Measurements from ENCODE around the gene MYT1.

Gene MYT1

DNA sequence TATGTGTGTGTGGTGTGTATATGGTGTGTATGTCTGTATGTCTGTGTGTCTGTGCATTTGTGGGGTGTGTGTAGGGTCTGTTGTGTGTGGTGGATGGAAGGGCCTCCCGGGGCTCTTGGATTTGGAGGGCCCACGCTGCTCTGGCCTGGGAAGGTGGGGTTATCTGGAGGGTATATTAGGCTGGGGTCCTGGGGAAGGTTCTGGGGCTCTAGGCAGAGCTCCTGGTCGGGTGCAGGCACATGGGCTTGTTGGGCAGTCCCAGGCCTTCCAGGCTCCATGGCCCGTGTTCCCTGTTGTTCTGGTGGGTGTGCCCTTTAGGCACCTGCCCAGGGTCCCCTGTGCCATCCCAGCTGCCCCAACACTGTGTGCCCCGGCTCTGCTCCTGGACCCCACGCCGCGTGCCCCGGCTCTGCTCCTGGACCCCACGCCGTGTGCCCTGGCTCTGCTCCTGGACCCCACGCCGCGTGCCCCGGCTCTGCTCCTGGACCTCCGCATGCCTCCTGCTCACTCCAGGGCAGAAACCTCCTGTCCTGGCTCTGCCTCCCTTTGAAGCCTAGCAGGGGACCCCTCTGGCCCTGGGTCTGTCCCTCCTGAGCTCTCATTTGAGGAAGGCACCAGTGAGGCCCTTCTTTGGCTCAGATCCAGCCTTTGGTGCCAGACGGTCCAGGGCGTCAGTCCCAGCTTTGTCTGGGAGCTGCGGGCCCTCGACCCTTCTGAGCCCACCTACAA is 10.2 kb upstream of the MYT1 start:
- DNase-seq (ENCODE audit: low read depth in 2 of 3, low spot score in 2 of 3) = no peak

DNA sequence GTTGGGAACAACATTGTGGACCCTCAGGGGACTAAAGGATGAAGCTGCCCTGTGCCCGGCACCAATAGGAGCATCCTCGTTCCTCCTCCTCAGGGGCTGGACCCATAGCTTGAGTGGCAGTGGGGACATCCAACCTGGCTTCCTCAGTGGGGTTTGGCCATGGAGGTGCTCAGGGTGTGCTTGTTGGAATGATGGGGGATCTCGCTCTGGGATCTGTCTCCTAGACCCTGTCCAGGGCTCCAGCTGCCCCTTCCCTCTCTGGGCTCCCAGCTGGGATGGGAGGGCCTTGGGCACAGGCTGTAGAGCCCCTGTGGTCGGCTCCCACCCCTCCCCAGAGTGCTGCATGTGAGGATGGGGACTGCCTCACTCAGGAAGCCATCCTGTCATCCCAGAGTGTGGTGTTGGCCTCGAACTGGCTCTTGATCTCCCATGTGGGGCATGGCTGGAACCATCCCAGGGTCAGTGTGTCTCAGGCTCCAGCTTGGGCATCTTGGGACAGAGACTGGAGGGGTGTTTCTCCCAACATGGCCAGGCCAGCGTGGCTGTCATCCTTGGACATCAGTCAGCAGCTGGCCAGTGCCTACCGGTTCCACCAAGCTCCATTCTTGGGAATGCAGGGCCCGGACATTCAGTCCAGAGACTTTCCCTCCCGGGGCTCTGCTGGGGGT is 9.5 kb upstream of the MYT1 start:
- DNase-seq (ENCODE audit: low read depth in 2 of 3, low spot score in 2 of 3) = no peak

DNA sequence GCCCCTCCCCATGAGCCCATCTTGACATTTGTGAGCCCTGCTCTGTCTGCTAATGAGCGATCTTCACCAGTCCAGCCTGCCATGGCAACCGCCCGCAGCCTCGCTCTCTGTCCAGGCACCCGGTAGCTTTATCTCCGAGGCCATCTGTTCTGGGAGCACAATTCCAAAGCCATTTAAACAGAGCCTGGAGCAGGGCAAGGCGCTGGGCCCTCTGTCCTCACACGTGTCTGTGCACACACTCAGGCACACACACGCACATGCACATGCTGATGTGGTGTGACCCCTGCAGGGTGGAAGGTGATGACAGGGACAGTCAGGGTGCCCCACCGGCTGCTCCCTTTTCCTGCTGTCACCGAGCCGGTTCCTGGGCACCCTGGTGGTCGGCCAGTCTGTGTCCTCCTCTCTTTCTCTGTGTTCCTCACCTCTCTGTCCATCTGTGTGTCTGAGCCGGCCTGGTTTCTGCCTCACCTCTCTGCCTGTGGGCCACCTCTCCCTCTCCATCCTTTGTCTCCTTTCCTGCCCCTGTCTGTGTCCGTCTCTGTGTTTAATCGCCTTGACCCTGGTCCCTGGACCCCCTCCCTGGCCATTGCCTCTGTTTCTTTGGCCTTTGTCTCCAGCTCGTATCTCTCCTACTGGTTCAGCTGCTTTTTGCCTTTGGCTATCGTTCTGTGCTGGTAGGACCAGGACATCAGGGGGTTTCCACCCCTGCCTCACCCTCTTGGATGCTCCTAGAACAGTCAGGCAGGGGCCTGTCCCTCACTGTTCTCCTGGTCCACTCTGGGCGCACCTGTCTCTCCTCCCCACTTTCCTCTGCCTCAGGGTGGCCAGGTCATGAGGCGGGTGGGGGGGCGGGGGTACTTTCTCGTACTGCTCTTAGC is 8.8 kb upstream of the MYT1 start:
- no peak for DNase-seq (ENCODE audit: low read depth in 2 of 3, low spot score in 2 of 3)

DNA sequence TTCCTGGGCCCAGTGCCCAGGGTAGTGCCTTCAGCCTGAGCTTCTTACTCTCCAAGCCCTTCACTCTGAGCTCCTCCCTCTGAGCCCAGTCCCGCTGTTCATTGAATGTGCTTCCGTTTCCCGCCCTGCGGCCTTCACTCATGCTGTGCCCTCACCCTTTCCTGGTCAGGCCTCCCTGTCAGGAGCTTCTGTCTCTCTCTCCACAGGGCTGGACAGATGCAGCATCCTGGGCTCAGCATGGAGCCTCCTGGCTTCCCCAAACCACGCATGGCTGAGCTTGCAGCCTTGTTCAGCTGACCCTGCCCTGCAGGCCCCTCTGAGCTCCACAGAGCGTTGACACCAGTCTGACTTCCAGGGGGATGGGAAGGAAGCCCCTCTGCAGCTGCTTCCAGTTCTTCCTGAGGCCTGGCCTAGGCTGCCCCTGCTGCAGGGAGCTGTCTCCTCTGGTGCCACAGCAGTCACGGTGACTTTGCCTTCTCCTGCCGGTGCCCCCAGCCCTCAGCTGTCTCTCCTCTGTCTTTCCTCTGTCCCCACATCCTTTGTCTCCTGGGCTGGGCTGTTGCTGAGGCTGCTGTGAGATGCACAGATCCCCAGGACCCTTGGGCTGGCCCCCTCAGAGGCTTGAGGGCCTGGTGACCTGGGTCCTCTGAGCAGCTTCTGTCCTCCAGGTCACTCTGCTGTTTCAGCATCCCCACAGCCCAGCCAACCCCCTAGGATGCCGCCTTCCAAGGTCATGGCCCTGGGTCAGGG is 7.9 kb upstream of the MYT1 start:
- DNase-seq (ENCODE audit: low read depth in 2 of 3, low spot score in 2 of 3) = no peak

DNA sequence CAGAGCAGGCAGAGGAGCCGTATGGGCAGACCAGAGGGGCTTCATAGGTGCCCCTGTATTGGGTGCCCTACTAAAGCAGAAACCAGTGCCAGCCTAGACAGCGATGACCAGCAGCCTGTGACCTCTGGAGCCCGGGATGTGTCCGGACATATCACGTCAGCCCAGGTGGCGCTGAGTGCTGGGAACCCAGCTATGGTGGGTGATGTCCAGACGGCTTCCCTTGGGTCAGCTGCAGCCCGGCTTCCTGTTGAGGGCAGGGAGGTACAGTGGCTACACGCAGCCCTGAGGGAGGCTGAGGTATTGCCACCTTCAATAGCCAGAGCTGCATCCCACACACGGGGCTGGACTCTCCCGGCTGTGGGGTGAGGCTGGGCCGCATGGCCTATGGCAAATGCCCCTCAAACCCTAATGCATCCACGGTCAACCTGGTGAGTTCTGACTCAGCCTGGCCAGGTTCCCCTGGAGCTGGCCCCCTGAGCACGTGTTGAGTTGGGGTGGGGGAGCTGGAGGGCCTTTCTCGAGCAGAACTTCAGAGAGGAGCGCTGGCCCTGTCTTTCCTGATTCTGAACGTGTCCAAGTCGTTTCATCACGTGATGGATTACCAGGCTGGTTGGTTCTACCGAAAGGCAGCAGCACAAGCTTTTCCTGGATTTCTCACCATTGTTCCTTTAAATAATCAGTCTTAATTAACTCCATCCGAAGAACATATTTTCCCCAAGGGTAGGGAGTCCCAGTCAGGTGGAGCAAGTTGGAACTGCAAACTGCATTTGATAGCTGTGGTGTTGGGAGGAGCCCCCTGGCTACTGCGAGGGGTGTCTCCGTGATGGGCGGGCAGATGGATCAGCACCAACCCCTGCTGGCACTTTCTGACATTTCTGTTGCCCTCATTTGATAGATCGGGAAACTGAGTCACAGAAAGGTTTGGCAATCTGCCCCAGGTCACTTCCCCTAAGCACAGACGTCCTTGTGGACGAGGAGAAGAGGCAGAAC is 7.1 kb upstream of the MYT1 start:
- no peak for DNase-seq (ENCODE audit: low read depth in 2 of 3, low spot score in 2 of 3)

DNA sequence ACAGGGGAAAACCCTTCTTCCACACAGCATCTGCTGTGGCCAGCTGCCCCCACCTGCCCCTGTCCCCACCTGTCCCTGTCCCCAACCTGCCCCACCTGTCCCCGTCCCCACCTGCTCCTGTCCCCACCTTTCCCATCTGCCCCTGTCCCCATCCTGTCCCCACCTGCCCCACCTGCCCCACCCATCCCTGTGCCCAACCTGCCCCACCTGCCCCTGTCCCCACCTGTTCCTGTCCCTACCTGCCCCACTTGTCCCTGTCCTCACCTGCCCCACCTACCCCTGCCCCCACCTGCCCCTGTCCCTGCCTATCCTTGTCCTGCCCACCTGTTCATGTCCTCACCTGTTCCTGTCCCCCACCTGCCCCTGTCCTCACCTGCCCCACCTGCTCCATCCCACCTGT is 6.4 kb upstream of the MYT1 start:
- DNase-seq (ENCODE audit: low read depth in 2 of 3, low spot score in 2 of 3) = no peak

DNA sequence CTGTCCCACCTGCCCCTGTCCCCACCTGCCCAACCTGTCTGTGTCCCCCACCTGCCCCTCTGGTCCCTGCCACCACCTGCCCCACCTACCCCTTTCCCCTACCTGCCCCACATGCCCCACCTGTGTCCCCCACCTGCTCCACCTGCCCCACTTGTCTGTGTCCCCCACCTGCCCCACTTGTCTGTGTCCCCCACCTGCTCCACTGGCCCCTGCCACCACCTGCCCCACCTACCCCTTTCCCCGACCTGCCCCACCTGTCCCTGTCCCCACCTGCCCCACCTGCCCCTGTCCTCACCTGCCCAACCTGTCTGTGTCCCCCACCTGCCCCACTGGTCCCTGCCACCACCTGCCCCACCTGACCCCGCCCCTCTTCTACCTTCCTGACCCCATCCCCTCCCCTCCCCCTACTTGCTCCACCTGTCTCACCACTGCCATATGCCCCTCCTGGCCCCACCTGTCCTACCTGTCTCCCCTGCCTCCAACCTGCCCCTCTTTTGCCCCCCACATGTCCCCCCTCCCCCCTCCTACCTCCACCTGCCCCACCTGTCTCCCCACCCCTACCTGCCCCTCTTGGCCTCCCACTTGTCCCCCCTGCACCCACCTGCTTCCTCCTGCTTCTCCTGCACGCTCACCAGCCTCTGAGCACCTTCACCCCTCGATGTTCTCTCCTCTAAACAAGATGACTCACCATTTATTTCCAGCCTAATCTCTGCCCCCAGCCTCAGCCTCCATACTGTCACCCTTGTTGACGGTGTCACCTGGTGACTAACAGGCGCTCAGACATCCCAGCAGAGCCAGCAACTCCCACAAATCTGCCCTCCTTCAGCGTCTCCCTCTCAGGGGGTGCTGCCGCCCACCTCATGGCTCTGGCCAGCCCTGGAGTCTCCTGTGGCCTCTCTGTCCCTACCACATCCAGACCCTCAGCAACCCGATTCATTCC is 5.6 kb upstream of the MYT1 start:
- DNase-seq (ENCODE audit: low read depth in 2 of 3, low spot score in 2 of 3) = no peak

DNA sequence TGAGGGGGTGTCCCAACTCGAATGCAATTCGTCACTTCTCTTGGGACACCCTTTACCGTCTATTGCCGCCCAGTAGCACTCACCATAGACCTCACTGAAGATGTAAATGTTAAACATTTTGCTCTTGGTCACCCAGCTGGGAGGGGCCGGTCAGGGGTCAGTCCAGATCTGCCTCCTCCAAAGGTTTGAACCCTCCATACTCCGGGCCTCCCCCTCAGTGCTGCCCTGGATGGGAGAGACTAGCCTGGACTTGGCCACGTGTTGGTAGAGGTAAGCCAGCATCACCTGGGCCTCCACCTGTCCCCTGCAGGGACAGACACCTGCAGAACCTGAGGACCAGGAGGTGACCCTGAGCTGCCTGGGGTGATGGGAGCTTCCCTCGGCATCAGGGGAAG is 5.0 kb upstream of the MYT1 start:
- DNase-seq (ENCODE audit: low read depth in 2 of 3, low spot score in 2 of 3) = no peak

DNA sequence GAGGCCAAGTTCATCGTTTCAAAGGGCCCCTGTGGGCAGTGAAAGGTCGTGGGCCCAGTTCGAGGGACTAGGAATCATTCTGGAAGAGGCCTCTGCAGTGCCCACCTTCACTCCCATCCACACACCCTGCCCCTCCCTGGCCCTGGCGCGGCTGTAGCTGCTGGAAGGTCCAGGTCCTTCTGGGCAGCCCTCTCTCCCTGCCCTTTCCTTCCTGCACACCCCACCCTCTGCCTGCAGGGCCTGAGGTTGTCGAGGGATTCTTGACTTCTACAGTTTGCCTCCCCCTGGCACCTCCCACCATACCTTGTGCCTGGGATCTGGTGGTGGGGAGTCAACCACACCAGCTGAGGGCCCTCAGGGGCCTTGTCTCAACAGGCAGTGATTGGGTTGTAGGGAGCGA is 4.5 kb upstream of the MYT1 start:
- no peak for DNase-seq (ENCODE audit: low read depth in 2 of 3, low spot score in 2 of 3)

DNA sequence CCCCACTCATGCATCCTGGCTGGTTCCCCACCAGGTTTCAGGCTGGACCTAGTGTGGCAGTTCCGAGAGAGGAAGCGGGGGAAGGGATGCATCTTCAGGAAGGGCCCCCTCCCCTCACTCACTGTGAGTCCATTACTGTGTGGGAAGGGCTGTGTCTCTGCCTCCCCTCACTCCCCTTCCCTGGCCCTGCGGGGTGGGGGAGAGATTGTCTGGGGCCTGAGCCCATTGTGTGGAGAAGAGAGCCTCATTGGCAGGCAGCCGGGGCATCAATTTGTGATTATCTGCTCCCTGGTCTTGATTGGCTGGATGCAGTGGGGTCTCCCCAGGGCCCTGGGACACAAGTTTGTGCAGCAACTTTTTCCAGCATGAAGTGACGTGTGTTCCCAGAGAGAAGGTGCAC is 4.1 kb upstream of the MYT1 start:
- no peak for DNase-seq (ENCODE audit: low read depth in 2 of 3, low spot score in 2 of 3)

DNA sequence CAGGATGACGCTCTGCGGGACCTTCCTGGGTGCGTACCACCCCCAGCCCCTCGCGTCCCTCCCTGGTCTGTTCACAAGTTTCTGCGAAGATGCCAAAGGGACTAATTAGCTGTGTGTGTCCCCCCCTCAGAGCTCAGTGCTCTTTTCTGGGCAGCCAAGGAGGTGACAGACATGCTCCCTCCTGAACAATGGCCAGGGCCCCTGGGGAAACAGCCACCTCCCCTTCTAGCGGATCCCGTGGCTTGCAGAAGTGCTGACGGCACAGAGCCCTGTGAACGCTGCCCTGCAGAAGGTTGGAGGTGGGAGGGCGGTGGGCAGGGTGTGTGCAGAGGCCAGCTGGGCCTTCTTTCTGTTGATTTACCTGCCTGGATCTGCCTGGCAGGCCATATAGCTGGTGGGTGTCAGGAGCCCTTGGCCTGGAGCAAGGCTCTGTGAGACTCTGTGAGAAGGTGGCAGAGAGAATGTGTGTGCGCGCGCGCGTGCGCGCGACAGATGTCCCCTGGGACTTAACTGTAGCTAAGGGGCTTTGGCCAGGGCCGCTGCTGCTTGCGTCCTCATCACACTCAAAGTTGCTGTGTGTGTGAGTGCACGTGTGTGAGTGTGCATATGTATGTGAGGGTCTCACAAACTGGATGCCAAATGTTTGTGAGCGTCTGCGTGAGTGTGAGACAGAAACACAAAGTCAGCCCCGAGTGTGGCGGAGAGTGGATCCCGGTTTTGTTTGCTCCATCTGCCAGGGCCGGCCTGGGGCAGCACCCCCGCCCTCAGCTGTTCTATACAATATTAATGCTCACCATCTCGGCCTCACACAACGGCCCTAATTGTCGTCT is 3.5 kb upstream of the MYT1 start:
- no peak for DNase-seq (ENCODE audit: low read depth in 2 of 3, low spot score in 2 of 3)

DNA sequence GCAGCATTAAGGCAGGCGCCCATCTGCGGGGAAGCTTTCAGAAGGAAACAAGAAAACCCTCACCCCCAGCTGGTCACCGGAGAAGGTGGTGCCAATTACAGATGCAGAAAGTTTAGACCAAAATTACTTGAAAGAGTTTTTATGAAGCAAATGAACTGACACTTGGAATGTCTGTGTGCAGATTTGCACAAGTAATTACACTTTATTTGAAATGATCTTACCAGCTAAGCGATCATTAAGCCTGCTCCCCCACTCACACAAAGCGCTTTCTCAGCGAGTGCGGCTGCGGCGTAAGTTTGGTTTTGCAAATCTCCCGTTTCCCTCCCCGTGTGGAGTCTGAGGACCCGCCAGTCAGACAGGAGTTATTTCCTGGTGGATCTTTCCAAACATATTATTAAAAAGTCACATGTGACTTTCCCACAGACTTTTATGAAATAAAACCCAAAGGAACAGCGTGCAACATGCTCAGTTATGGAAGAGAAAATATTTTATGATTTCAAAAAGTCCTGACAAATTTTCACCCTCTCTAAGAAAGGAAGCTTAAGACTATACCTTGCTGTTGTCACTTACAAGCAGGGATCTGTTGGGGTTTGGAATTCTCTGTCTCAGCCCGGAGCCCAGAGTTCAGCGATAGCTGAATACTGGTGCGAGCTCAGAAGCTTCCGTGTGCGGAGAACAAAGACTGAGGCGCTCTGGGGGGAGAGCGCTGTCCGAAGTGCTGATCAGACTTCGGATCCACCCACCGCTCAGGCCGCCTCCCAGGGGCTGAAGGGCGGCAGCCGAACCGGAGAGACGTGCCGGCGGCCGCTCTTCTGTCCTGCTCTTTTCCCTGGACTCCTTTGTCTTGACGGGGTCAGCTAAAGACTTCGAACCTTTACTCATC is 2.7 kb upstream of the MYT1 start:
- no peak for DNase-seq (ENCODE audit: low read depth in 2 of 3, low spot score in 2 of 3)

DNA sequence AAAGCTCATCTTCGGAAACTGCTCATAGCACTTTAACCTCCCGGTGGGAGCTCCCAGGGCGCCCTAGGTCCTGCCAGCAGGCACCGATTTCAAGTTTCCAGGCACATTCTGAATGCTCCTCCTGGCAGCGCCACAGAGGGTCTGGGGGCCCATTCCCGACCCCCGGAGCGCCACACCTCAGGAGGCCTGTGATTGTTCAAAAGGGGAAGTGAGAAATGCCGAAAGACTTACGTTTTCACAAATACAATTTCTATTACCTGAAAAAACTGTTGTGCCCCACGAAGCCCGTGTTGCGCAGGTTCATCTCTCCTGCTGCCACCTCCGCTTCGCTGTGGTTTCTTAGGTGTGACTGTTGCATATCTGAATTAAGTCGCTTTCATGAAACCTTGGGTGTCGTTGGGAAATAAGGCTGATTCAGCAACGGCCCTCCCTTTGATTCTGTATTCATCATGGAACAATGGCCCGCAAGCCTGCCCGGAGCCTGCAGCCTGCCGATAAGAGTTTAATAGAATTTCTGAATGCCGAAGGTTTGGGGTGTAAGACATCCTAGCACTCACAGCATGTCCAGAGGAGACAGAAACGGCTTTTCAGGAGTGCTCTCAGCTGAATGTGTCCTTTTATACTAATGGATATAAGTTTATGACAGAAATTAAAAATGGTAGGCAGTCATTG is 1.9 kb upstream of the MYT1 start:
- no peak for DNase-seq (ENCODE audit: low read depth in 2 of 3, low spot score in 2 of 3)

DNA sequence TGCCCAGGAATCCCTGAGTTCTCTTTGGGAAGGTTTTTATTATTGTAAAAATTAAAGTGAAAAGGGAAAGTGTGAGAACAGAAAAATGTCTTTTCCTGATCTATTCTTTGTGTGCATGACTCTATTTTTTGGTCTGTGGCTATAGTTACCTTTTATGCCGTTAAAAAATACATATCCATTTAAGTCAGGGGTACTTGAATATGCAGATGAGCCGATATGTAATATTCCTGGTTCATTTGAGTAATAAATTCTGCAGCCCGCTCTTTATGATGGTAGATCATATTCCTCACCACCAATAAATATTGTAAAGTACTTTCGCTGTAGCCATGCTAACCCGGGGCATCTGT is 503 bp upstream of the MYT1 start:
- no peak for DNase-seq (ENCODE audit: low read depth in 2 of 3, low spot score in 2 of 3)

DNA sequence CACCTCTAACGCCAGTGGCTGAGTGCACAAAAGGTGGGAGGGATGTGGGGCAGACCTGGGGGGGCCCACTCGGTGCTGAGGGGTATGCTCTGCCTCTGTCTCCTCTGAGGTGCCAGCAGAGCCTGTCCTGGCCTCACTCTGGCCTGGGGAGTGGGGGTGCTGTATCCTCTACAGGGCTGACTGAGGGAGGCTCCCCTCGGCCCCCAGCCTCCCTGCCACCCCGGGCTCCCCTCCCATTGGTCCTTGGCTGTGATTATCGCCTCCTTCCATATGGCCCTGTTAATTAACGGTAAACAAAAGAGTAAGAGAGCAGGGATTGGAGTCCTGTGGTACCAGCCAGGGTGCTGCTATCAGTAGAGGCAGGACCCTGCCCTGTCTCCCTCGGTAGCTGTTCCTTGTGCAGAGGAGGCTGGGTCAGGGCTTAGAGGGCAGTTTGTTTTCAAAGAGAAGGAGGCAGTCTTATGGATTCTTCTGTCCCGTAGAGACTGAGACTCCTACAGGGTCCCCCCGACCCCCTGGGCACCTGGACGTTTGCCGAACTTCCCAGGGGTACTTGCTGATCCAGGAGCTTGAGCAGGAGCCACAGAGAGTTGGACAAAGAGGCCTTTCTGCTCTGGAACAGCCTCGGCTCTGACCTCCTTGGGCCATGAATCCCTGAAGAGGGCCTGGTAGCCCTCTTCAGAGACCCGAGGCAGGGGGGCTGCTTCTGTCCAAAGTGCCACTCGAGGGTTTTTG is 1.8 kb downstream of the MYT1 start:
- DNase-seq (ENCODE audit: low read depth in 2 of 3, low spot score in 2 of 3) = no peak

All from activated CD8-positive, alpha-beta memory T cell treated with anti-CD3 and anti-CD28 coated beads for 48 hours (primary cell).